ENCODE data around the gene AP1G2. TPM values are rescaled to one million over a fixed set of nuclear protein-coding genes. Genes with fewer than 3 reads are reported as not detected.

The AP1G2 gene
- total RNA-seq, 1 donor from 2014 or later, result 32.6 TPM

- no peaks in the 10 kb centered on the region for H3K9me3 Mint-ChIP-seq (ENCODE audit: unreplicated experiment)
- H3K36me3 Mint-ChIP-seq (ENCODE audit: unreplicated experiment), result peaks cover 3% of the 10 kb centered on the region
- no peak overlapping the region for H3K27ac Mint-ChIP-seq (ENCODE audit: unreplicated experiment)
- H3K27me3 Mint-ChIP-seq (ENCODE audit: unreplicated experiment), result no peaks in the 10 kb centered on the region
- no peak for DNase-seq (ENCODE audit: extremely low spot score, unreplicated experiment)
- no peak overlapping the region for H3K4me3 Mint-ChIP-seq (ENCODE audit: unreplicated experiment)
- no peak for TF ChIP-seq CTCF (IDR thresholded peaks at IDR 0.05)
- no peaks in the 10 kb centered on the region for H3K4me1 Mint-ChIP-seq (ENCODE audit: unreplicated experiment)
These were observed 48.9 kb downstream of the AP1G2 start for GRCh38 chr14:23518709-23519108.

GRCh38 chr14:23517650-23518326, 49.8 kb downstream of the AP1G2 start:
- no peak overlapping the region for H3K27ac Mint-ChIP-seq (ENCODE audit: unreplicated experiment)

GRCh38 chr14:23514644-23514957, 53.0 kb downstream of the AP1G2 start:
- Mint-ChIP-seq H3K27ac (ENCODE audit: unreplicated experiment) (no peak overlapping the region), H3K27me3 (ENCODE audit: unreplicated experiment) (no peaks in the 10 kb centered on the region), H3K9me3 (ENCODE audit: unreplicated experiment) (no peaks in the 10 kb centered on the region), H3K4me3 (ENCODE audit: unreplicated experiment) (no peak overlapping the region), H3K4me1 (ENCODE audit: unreplicated experiment) (no peaks in the 10 kb centered on the region), H3K36me3 (ENCODE audit: unreplicated experiment) (peaks cover 4% of the 10 kb centered on the region)
- no peak for TF ChIP-seq CTCF (IDR thresholded peaks at IDR 0.05)
- DNase-seq (ENCODE audit: extremely low spot score, unreplicated experiment), result no peak

More at GRCh38 chr14:23517650-23518326, 49.8 kb downstream of the AP1G2 start:
- H3K4me1 Mint-ChIP-seq (ENCODE audit: unreplicated experiment), result no peaks in the 10 kb centered on the region
- no peak for TF ChIP-seq CTCF (IDR thresholded peaks at IDR 0.05)
- H3K27me3 Mint-ChIP-seq (ENCODE audit: unreplicated experiment), result no peaks in the 10 kb centered on the region
- no peak overlapping the region for H3K4me3 Mint-ChIP-seq (ENCODE audit: unreplicated experiment)
- no peaks in the 10 kb centered on the region for H3K9me3 Mint-ChIP-seq (ENCODE audit: unreplicated experiment)
- peaks cover 4% of the 10 kb centered on the region for H3K36me3 Mint-ChIP-seq (ENCODE audit: unreplicated experiment)
- no peak for DNase-seq (ENCODE audit: extremely low spot score, unreplicated experiment)

GRCh38 chr14:23513818-23514643, 53.6 kb downstream of the AP1G2 start:
- no peak for TF ChIP-seq CTCF (IDR thresholded peaks at IDR 0.05)
- H3K27me3 Mint-ChIP-seq (ENCODE audit: unreplicated experiment), result no peaks in the 10 kb centered on the region
- H3K9me3 Mint-ChIP-seq (ENCODE audit: unreplicated experiment), result no peaks in the 10 kb centered on the region
- H3K36me3 Mint-ChIP-seq (ENCODE audit: unreplicated experiment), result peaks cover 4% of the 10 kb centered on the region
- no peaks in the 10 kb centered on the region for H3K4me1 Mint-ChIP-seq (ENCODE audit: unreplicated experiment)
- H3K4me3 Mint-ChIP-seq (ENCODE audit: unreplicated experiment), result no peak overlapping the region
- no peak overlapping the region for H3K27ac Mint-ChIP-seq (ENCODE audit: unreplicated experiment)
- no peak for DNase-seq (ENCODE audit: extremely low spot score, unreplicated experiment)
